ENCODE measurements around the gene STOX2. TPM values are rescaled to one million over a fixed set of nuclear protein-coding genes. Genes with fewer than 3 reads are reported as not detected.

STOX2 gene
- total RNA-seq, 4 donors from 2014 or later, result 3.5 to 23.1 (median 7.6) TPM

- H3K4me3 ChIP-seq, result no peak overlapping the region
- peak overlapping the region in 1 of 4 donors; percentile 12 for H3K27ac ChIP-seq
- H3K27me3 ChIP-seq, result no peaks in the 10 kb centered on the region
- H3K9me3 ChIP-seq, result no peaks in the 10 kb centered on the region
- TF ChIP-seq CTCF (IDR thresholded peaks at IDR 0.05) (no peak), POLR2A (IDR thresholded peaks at IDR 0.05) (no peak)
- peak in 1 of 3 donors; percentile 58 for DNase-seq
- no peaks in the 10 kb centered on the region for H3K36me3 ChIP-seq
- peaks cover 0 to 9% (median 0%) of the 10 kb centered on the region in 4 donors for H3K4me1 ChIP-seq
These were observed 54.9 kb downstream of the STOX2 start for GRCh38 chr4:183960046-183960420.

- H3K4me3 ChIP-seq, result no peak overlapping the region
- no peak overlapping the region for H3K27ac ChIP-seq
- TF ChIP-seq CTCF (IDR thresholded peaks at IDR 0.05), result no peak
- no peak for TF ChIP-seq POLR2A (IDR thresholded peaks at IDR 0.05)
- H3K27me3 ChIP-seq, result no peaks in the 10 kb centered on the region
- peaks cover 0 to 9% (median 0%) of the 10 kb centered on the region in 4 donors for H3K4me1 ChIP-seq
- no peak for DNase-seq
- H3K36me3 ChIP-seq, result no peaks in the 10 kb centered on the region
- H3K9me3 ChIP-seq, result no peaks in the 10 kb centered on the region
These were observed 55.9 kb downstream of the STOX2 start for GRCh38 chr4:183960962-183961541.

GRCh38 chr4:183961795-183962194 is 56.7 kb downstream of the STOX2 start:
- H3K9me3 ChIP-seq, result no peaks in the 10 kb centered on the region
- H3K36me3 ChIP-seq, result no peaks in the 10 kb centered on the region
- TF ChIP-seq POLR2A (IDR thresholded peaks at IDR 0.05) (no peak), CTCF (IDR thresholded peaks at IDR 0.05) (no peak)
- H3K4me3 ChIP-seq, result no peak overlapping the region
- H3K27me3 ChIP-seq, result no peaks in the 10 kb centered on the region
- no peak for DNase-seq
- no peak overlapping the region for H3K27ac ChIP-seq
- H3K4me1 ChIP-seq, result peaks cover 0 to 9% (median 0%) of the 10 kb centered on the region in 4 donors

- no peaks in the 10 kb centered on the region for H3K36me3 ChIP-seq
- no peak overlapping the region for H3K4me3 ChIP-seq
- TF ChIP-seq CTCF (IDR thresholded peaks at IDR 0.05) (no peak), POLR2A (IDR thresholded peaks at IDR 0.05) (no peak)
- H3K27ac ChIP-seq, result no peak overlapping the region
- H3K27me3 ChIP-seq, result no peaks in the 10 kb centered on the region
- H3K4me1 ChIP-seq, result peaks cover 0 to 9% (median 0%) of the 10 kb centered on the region in 4 donors
- DNase-seq, result no peak
- H3K9me3 ChIP-seq, result no peaks in the 10 kb centered on the region
These were observed 57.3 kb downstream of the STOX2 start for GRCh38 chr4:183962419-183962818.

- Histone ChIP-seq H3K27me3 (no peaks in the 10 kb centered on the region), H3K4me1 (no peaks in the 10 kb centered on the region), H3K4me3 (no peak overlapping the region), H3K9me3 (no peaks in the 10 kb centered on the region), H3K36me3 (no peaks in the 10 kb centered on the region), H3K27ac (no peak overlapping the region)
- TF ChIP-seq CTCF (IDR thresholded peaks at IDR 0.05) (no peak), POLR2A (IDR thresholded peaks at IDR 0.05) (no peak)
- no peak for DNase-seq
These were observed 61.3 kb downstream of the STOX2 start for GRCh38 chr4:183966371-183966770.

GRCh38 chr4:183967266-183967665 is 62.2 kb downstream of the STOX2 start:
- TF ChIP-seq POLR2A (IDR thresholded peaks at IDR 0.05) (no peak), CTCF (IDR thresholded peaks at IDR 0.05) (no peak)
- H3K4me3 ChIP-seq, result no peak overlapping the region
- no peak for DNase-seq

More at GRCh38 chr4:183967266-183967665, 62.2 kb downstream of the STOX2 start:
- no peaks in the 10 kb centered on the region for H3K9me3 ChIP-seq
- H3K36me3 ChIP-seq, result no peaks in the 10 kb centered on the region
- no peaks in the 10 kb centered on the region for H3K27me3 ChIP-seq
- H3K4me1 ChIP-seq, result no peaks in the 10 kb centered on the region
- H3K27ac ChIP-seq, result no peak overlapping the region

Measured in Peyer's patch (tissue), 4 donors.